GM21786 (cell line): ENCODE measurements around the gene NKX6-2.

Experiments
- ATAC-seq: cut with Tn5 transposase; IDR thresholded peaks from one replicate; pipeline ENCODE4 v1.9.1; 2021; ENCODE audit not compliant: unreplicated experiment

NKX6-2 gene

DNA sequence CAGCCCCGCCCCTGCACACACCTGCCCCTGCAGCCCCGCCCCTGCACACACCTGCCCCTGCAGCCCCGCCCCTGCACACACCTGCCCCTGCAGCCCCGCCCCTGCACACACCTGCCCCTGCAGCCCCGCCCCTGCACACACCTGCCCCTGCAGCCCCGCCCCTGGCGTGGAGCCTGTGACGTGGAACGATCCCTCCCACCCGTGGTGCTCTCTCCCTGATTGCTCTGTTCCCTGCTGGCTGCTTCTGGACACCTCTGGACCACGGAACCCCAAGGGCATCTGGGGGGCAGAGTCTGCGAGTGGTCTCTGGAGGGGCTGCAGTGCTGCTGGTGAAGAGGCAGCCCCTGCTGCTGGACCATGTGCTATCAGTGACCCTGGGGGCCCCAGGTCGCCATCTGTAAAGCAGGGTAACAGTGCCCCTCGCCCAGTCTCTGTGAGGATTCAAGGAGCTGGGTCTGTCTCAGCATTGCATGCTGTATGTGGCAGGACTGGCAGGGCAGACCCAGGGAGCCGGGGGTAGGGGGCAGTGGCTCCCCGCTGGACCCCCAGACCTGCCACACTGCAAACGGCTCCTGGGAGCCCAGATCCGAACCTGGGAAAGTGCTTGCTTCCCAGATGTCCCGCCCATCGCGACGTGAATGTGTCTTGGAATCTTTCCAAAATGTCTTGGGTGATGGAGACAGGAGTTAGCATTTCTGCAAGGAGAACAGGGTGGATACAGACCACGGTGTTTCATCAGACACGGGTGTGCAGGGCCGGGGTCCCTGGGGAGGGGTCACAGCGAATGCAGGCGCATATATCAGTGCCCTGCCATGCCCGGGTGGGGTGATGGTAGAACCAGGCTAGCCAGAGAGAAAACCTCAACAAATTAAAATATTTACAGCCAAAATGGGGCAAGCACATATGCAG is 27.9 kb upstream of the NKX6-2 start:
- no peak for ATAC-seq

- ATAC-seq, result no peak
These were observed 27.1 kb upstream of the NKX6-2 start for GRCh38 chr10:132813001-132813401.

- no peak for ATAC-seq
These were observed 26.6 kb upstream of the NKX6-2 start for GRCh38 chr10:132812520-132812919.

DNA sequence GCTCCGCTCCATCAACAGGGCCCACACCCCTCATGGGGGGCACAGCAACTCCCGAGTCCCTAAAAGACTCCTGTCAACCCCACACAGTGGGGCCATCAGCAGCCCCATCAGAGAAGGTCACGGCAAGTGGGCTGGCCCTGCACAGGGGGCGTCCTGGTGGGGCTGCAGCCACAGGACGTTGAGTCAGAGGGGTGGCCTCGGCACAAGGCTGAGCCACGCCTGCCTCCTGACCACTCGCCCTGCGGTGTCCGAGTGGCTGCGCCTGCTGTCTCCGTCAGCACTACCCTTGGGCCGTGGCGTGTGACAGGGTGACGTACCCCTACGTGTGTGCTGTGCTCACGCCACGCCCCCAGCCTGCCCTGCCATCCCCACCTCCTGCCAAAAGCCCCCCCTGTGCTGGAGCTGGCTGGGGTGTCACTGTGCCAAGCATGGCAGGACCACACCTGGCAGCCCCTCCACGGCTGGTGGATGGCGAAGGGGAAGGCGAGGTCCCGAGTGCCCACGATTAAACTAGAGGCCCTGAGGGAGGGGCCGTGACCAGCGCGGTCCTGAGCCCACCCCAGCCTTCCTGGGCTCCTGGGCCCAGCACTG is 26.0 kb upstream of the NKX6-2 start:
- ATAC-seq, result no peak

DNA sequence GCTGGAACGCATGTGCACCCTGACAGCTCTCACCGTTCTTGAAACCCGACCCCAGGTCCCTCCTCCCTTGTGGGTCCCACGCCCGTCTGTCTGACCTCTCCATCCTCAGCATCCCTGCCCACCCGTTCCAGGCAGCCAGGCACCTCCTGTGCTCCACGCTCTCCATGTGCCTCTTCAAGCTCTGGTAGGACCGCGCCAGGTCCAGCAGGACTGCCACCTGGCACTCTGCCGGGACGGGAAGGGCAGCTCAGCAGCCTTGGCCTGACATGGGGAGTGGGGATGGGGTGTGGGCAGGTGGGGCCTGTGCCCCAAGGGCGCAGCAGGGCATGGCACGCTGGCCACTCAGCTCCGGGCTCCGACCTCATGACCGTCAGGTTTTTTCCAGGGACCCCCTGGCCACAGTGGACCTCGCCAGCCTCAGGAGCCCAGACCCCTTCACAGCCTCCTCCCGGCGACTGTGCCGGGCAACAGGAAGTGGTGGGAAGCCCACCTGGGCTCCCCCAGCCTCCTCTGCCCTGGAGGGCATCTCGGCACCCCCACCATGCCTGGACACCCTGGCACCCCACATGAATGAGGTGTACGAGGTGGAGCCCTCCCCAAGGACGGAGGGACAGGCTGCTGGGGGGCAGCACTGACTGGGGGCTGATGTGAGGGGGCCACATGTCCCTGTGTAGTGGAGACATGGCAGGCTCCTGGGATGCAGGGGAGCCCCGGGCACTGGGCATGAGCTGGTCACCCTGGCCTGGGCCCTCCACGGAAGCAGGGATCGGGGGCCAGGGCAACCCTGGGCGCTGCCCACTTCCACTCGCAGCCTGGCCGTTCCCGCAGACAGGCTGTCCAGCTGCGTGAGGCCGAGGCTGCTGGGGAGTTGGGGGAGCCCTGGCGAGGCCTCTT is 25.1 kb upstream of the NKX6-2 start:
- ATAC-seq, result no peak

- ATAC-seq, result no peak
These were observed 24.3 kb upstream of the NKX6-2 start for GRCh38 chr10:132810141-132810806.

GRCh38 chr10:132809232-132810140 is 23.5 kb upstream of the NKX6-2 start:
- ATAC-seq, result no peak

- ATAC-seq, result no peak
These were observed 22.7 kb upstream of the NKX6-2 start for GRCh38 chr10:132808383-132809231.

DNA sequence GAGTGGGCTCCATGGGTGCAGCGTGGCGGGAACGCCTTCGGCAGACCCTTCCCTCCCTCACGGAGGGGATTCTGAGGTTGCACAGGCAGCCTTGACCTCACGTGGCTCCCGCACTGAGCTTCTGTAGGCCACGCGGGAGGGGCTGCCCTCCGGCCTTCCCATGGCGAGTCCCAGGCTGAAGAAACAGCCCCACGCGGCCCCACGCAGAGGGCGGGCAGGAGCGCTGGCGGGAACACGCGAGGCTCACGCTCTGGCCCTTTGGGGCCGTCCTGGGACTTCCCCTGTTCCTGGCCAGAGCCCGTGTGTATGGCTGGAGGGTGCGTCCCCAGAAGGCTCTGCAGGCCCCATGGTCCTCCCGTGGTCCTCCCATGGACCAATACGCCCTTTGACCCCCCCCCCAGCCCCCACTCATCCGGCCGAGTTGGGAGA is 21.7 kb upstream of the NKX6-2 start:
- no peak for ATAC-seq

GRCh38 chr10:132806561-132807003 is 20.6 kb upstream of the NKX6-2 start:
- no peak for ATAC-seq

- ATAC-seq, result no peak
These were observed 20.2 kb upstream of the NKX6-2 start for GRCh38 chr10:132806110-132806509.

GRCh38 chr10:132805599-132805998 is 19.7 kb upstream of the NKX6-2 start:
- ATAC-seq, result no peak

DNA sequence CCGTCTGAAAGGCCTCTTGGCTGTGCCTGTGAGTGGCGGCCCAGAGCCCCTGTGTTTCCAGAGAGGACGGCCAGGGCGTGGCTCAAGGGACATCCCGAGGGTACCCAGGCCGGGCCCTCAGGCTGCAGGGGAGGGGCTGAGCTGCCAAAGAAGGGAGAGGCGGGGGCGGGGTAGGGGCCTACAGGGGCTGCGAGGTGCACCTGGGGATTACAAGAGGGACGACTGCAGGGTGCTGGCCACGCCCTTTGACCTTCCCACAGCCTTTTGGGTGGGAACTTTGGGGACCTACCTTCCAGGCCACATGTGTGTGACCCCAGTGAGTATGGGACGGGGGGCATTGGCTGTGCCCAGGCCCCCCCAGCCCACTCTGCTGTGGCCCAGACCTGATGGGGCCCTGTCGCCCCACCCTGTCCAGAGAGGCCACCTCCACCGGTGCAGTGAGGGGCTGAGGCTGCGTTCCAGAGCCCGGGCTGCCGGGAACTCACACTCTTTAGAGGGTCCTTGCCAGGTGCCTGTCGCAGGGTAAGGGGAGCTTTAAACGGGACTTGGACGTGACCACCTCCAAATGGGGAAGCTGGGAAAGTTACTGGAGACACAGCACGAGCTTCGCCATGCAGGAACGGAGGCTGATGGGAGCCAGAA is 19.0 kb upstream of the NKX6-2 start:
- ATAC-seq, result no peak

DNA sequence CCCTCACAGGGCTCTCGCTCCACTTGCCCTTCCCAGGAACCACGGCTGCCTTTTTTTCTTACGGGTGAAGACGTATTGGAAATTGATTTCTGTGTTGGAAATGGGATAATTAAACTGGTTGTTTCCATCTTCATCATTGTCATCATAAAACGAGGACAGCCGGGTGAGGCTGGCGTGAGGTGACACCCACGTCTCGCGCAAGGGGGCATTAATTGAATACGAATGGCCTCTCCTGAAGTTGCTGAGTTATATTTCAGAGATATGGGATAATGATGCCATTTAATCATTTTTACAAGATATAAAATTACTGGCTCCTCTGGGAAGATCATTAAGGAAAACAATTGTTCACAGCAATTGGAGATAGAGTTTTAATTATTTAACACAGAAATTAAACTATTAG is 18.3 kb upstream of the NKX6-2 start:
- ATAC-seq, result no peak

- ATAC-seq, result no peak
These were observed 17.7 kb upstream of the NKX6-2 start for GRCh38 chr10:132803416-132804210.

DNA sequence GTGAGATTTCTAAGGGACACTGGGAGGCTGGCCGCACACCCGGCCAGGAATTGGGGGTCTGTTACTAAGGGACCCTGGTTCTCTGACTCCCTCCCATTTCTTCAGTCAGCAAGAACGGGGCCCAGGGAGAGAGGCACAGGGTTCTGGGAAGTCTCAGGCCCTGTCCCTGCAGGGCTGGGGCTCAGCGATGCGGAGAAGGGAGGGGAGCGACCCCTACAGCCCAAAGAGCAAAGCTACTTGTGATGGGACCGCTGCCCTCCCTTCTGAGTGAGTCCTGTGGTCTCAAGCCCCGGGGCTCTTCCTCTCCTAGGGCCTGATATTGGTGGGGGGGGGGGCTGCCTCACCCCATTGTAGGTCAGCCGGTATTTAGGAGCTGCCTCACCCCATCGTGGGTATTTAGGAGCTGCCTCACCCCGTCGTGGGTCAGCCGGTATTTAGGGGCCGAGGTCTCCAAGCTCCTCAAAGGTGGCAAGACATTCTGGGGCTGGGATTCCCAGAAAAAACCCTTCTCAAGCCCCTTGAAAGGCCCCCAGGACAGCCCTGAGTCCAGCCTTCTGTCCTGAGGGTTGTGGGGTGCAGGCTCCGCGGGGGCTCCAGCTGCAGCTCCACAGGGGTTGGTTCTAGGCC is 16.9 kb upstream of the NKX6-2 start:
- no peak for ATAC-seq

- ATAC-seq, result no peak
These were observed 16.1 kb upstream of the NKX6-2 start for GRCh38 chr10:132802048-132802447.
